Measurements from ENCODE around the gene MAX. TPM values are rescaled to one million over a fixed set of nuclear protein-coding genes. Genes with fewer than 3 reads are reported as not detected.

MAX gene
- total and polyA plus RNA-seq, 8 donors: 21.4 to 64.9 (median 50.7) TPM

- Histone ChIP-seq H3K36me3 (peaks cover 4 to 64% (median 58%) of the 10 kb centered on the region in 4 donors), H3K4me3 (no peak overlapping the region), H3K27me3 (no peaks in the 10 kb centered on the region), H3K4me1 (peaks cover 0 to 16% (median 3%) of the 10 kb centered on the region in 4 donors), H3K27ac (no peak overlapping the region), H3K9me3 (no peaks in the 10 kb centered on the region)
- WGBS, 5 donors: 46 to 59% (median 54%) methylated on average over 3 of the region's 3 CpGs
- intact Hi-C loops (cut with DNase I; ENCODE audit: low total_unique reads): no loop called here
- TF ChIP-seq POLR2A (IDR thresholded peaks at IDR 0.05) (no peak), POLR2AphosphoS5 (IDR thresholded peaks at IDR 0.05) (no peak), EP300 (IDR thresholded peaks at IDR 0.05) (no peak)
- TF ChIP-seq, protein P1, sequence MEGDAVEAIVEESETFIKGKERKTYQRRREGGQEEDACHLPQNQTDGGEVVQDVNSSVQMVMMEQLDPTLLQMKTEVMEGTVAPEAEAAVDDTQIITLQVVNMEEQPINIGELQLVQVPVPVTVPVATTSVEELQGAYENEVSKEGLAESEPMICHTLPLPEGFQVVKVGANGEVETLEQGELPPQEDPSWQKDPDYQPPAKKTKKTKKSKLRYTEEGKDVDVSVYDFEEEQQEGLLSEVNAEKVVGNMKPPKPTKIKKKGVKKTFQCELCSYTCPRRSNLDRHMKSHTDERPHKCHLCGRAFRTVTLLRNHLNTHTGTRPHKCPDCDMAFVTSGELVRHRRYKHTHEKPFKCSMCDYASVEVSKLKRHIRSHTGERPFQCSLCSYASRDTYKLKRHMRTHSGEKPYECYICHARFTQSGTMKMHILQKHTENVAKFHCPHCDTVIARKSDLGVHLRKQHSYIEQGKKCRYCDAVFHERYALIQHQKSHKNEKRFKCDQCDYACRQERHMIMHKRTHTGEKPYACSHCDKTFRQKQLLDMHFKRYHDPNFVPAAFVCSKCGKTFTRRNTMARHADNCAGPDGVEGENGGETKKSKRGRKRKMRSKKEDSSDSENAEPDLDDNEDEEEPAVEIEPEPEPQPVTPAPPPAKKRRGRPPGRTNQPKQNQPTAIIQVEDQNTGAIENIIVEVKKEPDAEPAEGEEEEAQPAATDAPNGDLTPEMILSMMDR (IDR thresholded peaks at IDR 0.05): no peak
- DNase-seq: no peak
Measured at GRCh38 chr14:65028937-65029336, 73.4 kb downstream of the MAX start.

- no peak for DNase-seq
- WGBS, 5 donors: 94 to 99% (median 96%) methylated on average over 11 of the region's 11 CpGs
Measured at GRCh38 chr14:65027127-65027799, 75.1 kb downstream of the MAX start.

DNA sequence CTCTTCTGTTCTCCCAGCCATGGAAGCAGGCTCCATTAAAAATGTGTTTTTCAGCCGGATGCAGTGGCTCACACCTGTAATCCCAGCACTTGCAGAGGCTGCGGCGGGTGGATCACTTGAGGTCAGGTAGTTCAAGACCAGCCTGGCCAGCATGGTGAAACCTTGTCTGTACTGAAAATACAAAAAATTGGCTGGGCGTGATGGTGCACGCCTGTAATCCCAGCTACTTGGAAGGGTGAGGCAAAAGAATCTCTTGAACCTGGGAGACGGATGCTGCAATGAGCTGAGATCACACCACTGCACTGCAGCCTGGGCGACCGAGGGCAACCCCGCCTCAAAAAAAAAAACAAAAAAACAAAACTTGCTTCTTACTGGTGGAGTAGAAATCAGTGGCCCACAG lies 75.8 kb downstream of the MAX start:
- no peak overlapping the region for H3K27ac ChIP-seq
- no peak for TF ChIP-seq POLR2A (IDR thresholded peaks at IDR 0.05)
- TF ChIP-seq, protein P1 (IDR thresholded peaks at IDR 0.05): no peak
- TF ChIP-seq EP300 (IDR thresholded peaks at IDR 0.05): no peak
- no peak for TF ChIP-seq POLR2AphosphoS5 (IDR thresholded peaks at IDR 0.05)
- 89 to 99% (median 98%) methylated on average over 9 of the region's 9 CpGs for WGBS, 5 donors

More at GRCh38 chr14:65027127-65027799, 75.1 kb downstream of the MAX start:
- Histone ChIP-seq H3K27me3 (no peaks in the 10 kb centered on the region), H3K36me3 (peaks cover 4 to 49% (median 44%) of the 10 kb centered on the region in 4 donors), H3K4me3 (no peak overlapping the region), H3K27ac (no peak overlapping the region), H3K9me3 (no peaks in the 10 kb centered on the region), H3K4me1 (peaks cover 0 to 16% (median 3%) of the 10 kb centered on the region in 4 donors)
- intact Hi-C loops (cut with DNase I; ENCODE audit: low total_unique reads): no loop called here
- TF ChIP-seq POLR2A (IDR thresholded peaks at IDR 0.05) (no peak), EP300 (IDR thresholded peaks at IDR 0.05) (no peak), POLR2AphosphoS5 (IDR thresholded peaks at IDR 0.05) (no peak)
- TF ChIP-seq, protein P1 (IDR thresholded peaks at IDR 0.05): no peak

DNA sequence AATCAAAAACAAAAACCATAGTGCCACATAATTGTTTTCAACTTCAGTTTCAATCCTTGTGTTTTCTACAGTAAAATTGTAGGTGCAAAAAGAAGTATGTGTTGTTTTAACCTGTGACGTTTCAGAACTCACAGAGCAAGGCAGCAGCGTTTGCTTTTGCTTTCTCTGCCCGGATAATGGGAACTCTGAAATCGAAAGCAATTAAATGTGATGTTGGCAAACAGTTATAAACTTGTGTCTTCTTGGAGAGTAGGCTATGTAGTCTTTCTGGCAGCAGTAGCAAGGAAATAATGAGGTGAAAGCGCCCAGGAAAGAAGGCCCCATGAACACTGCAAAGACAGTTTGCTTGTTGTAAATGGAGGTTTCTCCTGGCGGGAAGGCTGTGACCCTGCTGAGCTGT lies 76.5 kb downstream of the MAX start:
- no peak for DNase-seq
- H3K27ac ChIP-seq: peak overlapping the region in 1 of 5 donors; percentile 13

More for the DNA sequence above, 75.8 kb downstream of the MAX start:
- H3K4me3 ChIP-seq: no peak overlapping the region
- peaks cover 4 to 48% (median 41%) of the 10 kb centered on the region in 4 donors for H3K36me3 ChIP-seq
- H3K9me3 ChIP-seq: no peaks in the 10 kb centered on the region
- H3K27me3 ChIP-seq: no peaks in the 10 kb centered on the region
- H3K4me1 ChIP-seq: peaks cover 0 to 16% (median 3%) of the 10 kb centered on the region in 4 donors
- intact Hi-C loops (cut with DNase I; ENCODE audit: low total_unique reads): no loop called here
- DNase-seq: no peak

More for the DNA sequence above, 76.5 kb downstream of the MAX start:
- Histone ChIP-seq H3K9me3 (no peaks in the 10 kb centered on the region), H3K36me3 (peaks cover 4 to 45% (median 37%) of the 10 kb centered on the region in 4 donors), H3K4me1 (peaks cover 0 to 16% (median 3%) of the 10 kb centered on the region in 4 donors), H3K4me3 (no peak overlapping the region), H3K27me3 (no peaks in the 10 kb centered on the region)
- TF ChIP-seq EP300 (IDR thresholded peaks at IDR 0.05): no peak
- TF ChIP-seq, protein P1 (IDR thresholded peaks at IDR 0.05): no peak
- TF ChIP-seq POLR2AphosphoS5 (IDR thresholded peaks at IDR 0.05): no peak
- no peak for TF ChIP-seq POLR2A (IDR thresholded peaks at IDR 0.05)
- 56 to 71% (median 66%) methylated on average over 6 of the region's 6 CpGs for WGBS, 5 donors
- intact Hi-C loops (cut with DNase I; ENCODE audit: low total_unique reads): no loop called here

Small RNA genes lying within 50 kb of the gene (small RNA-seq; reads per million reads assigned to genes)
- gene MIR4706 (0 reads per million in 4 donors), gene RNU2-14P (0.15 to 0.92 (median 0.28) reads per million in 4 donors)

Other genes starting within 250 kb of the MAX start
- 1 to 10 TPM in 2 of 5 donors, under 1 TPM in 1, not detected in 2; under 0.01 to 3.5 (median 1.0) TPM for gene SPTB, start 222.6 kb downstream of the MAX start, total RNA-seq
- under 1 TPM; 0.18 to 0.92 (median 0.19) TPM for gene SPTB, start 222.6 kb downstream of the MAX start, polyA plus RNA-seq
- 100 to 1,000 TPM in 1 of 5 donors, 10 to 100 TPM in 4; 20.4 to 102 (median 43.3) TPM for gene CHURC1, start 188.1 kb downstream of the MAX start, total RNA-seq
- 10 to 100 TPM; 40.0 to 53.2 (median 41.7) TPM for gene CHURC1, start 188.1 kb downstream of the MAX start, polyA plus RNA-seq
- gene GPX2, start 159.8 kb downstream of the MAX start, total RNA-seq: 100 to 1,000 TPM in 2 of 5 donors, 10 to 100 TPM in 3; 22.8 to 298 (median 48.4) TPM
- gene GPX2, start 159.8 kb downstream of the MAX start, polyA plus RNA-seq: 100 to 1,000 TPM; 167 to 464 (median 301) TPM
- 10 to 100 TPM in 3 of 5 donors, 1 to 10 TPM in 2; 1.2 to 20.3 (median 11.0) TPM for gene RAB15, start 130.2 kb downstream of the MAX start, total RNA-seq
- 10 to 100 TPM in 2 of 3 donors, 1 to 10 TPM in 1; 7.2 to 14.1 (median 11.9) TPM for gene RAB15, start 130.2 kb downstream of the MAX start, polyA plus RNA-seq
- gene FNTB, start 115.6 kb downstream of the MAX start, total RNA-seq: 10 to 100 TPM in 2 of 5 donors, 1 to 10 TPM in 2, not detected in 1; 2.9 to 18.3 (median 8.1) TPM
- gene FNTB, start 115.6 kb downstream of the MAX start, polyA plus RNA-seq: 10 to 100 TPM in 1 of 3 donors, 1 to 10 TPM in 2; 6.1 to 10.6 (median 6.3) TPM

All from stomach (tissue), 9 donors.